Measurements from ENCODE around the gene WNT8B.

The WNT8B gene

GRCh38 chr10:100519311-100520051 lies 56.7 kb downstream of the WNT8B start, which contains the start of gene SEC31B:
Gene SEC31B (minus strand): TSS chr10:100519861. CDS start chr10:100516952, 2,909 bp downstream.
- no peak for DNase-seq

- no peak for DNase-seq
These were observed 58.0 kb downstream of the WNT8B start for GRCh38 chr10:100520811-100521210.

- no peak for DNase-seq
These were observed 59.4 kb downstream of the WNT8B start for GRCh38 chr10:100522107-100522801.

- DNase-seq, result no peak
These were observed 60.1 kb downstream of the WNT8B start for GRCh38 chr10:100522945-100523344.

- DNase-seq, result no peak
These were observed 61.4 kb downstream of the WNT8B start for GRCh38 chr10:100524206-100524605.

GRCh38 chr10:100524638-100525037 lies 61.8 kb downstream of the WNT8B start:
- DNase-seq, result no peak

- no peak for DNase-seq
These were observed 65.5 kb downstream of the WNT8B start for GRCh38 chr10:100528123-100528886.

GRCh38 chr10:100528921-100529474 lies 66.2 kb downstream of the WNT8B start:
- no peak for DNase-seq

GRCh38 chr10:100529475-100530298 lies 66.9 kb downstream of the WNT8B start, which contains the start of gene NDUFB8:
Gene NDUFB8 (minus strand): TSS chr10:100529871. CDS start chr10:100529851, 20 bp downstream.
- DNase-seq, result peak; percentile 60

- no peak for DNase-seq
These were observed 69.0 kb downstream of the WNT8B start for GRCh38 chr10:100531761-100532160.
